IMR-90 (cell line): ENCODE results near the gene SYNE2.

Experiments
- BHLHE40 ChIP-seq: fragments of 150-350 bp; IDR thresholded peaks from 2 replicates; pipeline ENCODE4 v1.6.1; 2016; ENCODE audit warnings: mild to moderate bottlenecking, low read depth, low read length
- CEBPB ChIP-seq: IDR thresholded peaks from 2 replicates; pipeline ENCODE4 v1.6.1; 2012; ENCODE audit warnings: low read depth, low read length, improper control_type of control experiment
- CHD1 ChIP-seq: IDR thresholded peaks from 2 replicates; pipeline ENCODE4 v1.6.1; 2012; ENCODE audit warnings: low read depth, low read length, improper control_type of control experiment
- FOS ChIP-seq: fragments of 150-350 bp; IDR thresholded peaks from 2 replicates; pipeline ENCODE4 v1.6.1; 2016; ENCODE audit warnings: low read depth, low read length
- MAFK ChIP-seq: IDR thresholded peaks from 2 replicates; pipeline ENCODE4 v1.6.1; 2012; ENCODE audit warnings: low read depth, low read length, improper control_type of control experiment
- MXI1 ChIP-seq: IDR thresholded peaks from 2 replicates; pipeline ENCODE4 v1.6.1; 2012; ENCODE audit warnings: low read depth, mild to moderate bottlenecking, low read length, moderate library complexity, borderline replicate concordance
- POLR2A ChIP-seq: IDR thresholded peaks from 2 replicates; pipeline ENCODE4 v1.6.1; 2012; ENCODE audit warnings: mild to moderate bottlenecking, low read depth, low read length
- RAD21 ChIP-seq: IDR thresholded peaks from 2 replicates; pipeline ENCODE4 v1.6.1; 2012; ENCODE audit warnings: low read length, improper control_type of control experiment
- RCOR1 ChIP-seq: IDR thresholded peaks from 2 replicates; pipeline ENCODE4 v1.6.1; 2012; ENCODE audit warnings: mild to moderate bottlenecking, low read length, improper control_type of control experiment; ENCODE audit not compliant: insufficient replicate concordance
- RFX5 ChIP-seq: IDR thresholded peaks from 2 replicates; pipeline ENCODE4 v1.8.0; 2012; ENCODE audit warnings: low read depth, mild to moderate bottlenecking, low read length, moderate library complexity
- TF ChIP-seq, protein P1 (sequence below): conservative IDR thresholded peaks from 2 replicates; pipeline ENCODE4 v1.5.1; 2012; ENCODE audit warnings: mild to moderate bottlenecking, low read depth, low read length, improper control_type of control experiment
- TF ChIP-seq, protein P2 (sequence below): fragments of 150-350 bp; IDR thresholded peaks from 2 replicates; pipeline ENCODE4 v1.6.1; 2016; ENCODE audit warnings: low read depth, mild to moderate bottlenecking, low read length, moderate library complexity, borderline replicate concordance
- TF ChIP-seq, protein P3 (sequence below): fragments of 150-350 bp; IDR thresholded peaks from 2 replicates; pipeline ENCODE4 v1.6.1; 2017; ENCODE audit warnings: mild to moderate bottlenecking, antibody characterized with exemption, low read length, low read depth

- TF ChIP-seq, protein P1, sequence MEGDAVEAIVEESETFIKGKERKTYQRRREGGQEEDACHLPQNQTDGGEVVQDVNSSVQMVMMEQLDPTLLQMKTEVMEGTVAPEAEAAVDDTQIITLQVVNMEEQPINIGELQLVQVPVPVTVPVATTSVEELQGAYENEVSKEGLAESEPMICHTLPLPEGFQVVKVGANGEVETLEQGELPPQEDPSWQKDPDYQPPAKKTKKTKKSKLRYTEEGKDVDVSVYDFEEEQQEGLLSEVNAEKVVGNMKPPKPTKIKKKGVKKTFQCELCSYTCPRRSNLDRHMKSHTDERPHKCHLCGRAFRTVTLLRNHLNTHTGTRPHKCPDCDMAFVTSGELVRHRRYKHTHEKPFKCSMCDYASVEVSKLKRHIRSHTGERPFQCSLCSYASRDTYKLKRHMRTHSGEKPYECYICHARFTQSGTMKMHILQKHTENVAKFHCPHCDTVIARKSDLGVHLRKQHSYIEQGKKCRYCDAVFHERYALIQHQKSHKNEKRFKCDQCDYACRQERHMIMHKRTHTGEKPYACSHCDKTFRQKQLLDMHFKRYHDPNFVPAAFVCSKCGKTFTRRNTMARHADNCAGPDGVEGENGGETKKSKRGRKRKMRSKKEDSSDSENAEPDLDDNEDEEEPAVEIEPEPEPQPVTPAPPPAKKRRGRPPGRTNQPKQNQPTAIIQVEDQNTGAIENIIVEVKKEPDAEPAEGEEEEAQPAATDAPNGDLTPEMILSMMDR = no peak
- no peak for TF ChIP-seq POLR2A
- TF ChIP-seq, protein P2, sequence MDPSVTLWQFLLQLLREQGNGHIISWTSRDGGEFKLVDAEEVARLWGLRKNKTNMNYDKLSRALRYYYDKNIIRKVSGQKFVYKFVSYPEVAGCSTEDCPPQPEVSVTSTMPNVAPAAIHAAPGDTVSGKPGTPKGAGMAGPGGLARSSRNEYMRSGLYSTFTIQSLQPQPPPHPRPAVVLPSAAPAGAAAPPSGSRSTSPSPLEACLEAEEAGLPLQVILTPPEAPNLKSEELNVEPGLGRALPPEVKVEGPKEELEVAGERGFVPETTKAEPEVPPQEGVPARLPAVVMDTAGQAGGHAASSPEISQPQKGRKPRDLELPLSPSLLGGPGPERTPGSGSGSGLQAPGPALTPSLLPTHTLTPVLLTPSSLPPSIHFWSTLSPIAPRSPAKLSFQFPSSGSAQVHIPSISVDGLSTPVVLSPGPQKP = no peak
- TF ChIP-seq RCOR1 = no peak
- TF ChIP-seq, protein P3, sequence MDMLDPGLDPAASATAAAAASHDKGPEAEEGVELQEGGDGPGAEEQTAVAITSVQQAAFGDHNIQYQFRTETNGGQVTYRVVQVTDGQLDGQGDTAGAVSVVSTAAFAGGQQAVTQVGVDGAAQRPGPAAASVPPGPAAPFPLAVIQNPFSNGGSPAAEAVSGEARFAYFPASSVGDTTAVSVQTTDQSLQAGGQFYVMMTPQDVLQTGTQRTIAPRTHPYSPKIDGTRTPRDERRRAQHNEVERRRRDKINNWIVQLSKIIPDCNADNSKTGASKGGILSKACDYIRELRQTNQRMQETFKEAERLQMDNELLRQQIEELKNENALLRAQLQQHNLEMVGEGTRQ = no peak
- TF ChIP-seq RAD21 = no peak
- no peak for TF ChIP-seq MXI1
- no peak for TF ChIP-seq CEBPB
- no peak for TF ChIP-seq RFX5
- no peak for TF ChIP-seq BHLHE40
- TF ChIP-seq FOS = no peak
- no peak for TF ChIP-seq CHD1
- TF ChIP-seq MAFK = no peak
These were observed 9.0 kb upstream of the SYNE2 start for GRCh38 chr14:63843796-63844195.
